Pancreas (tissue), 10 donors: ENCODE results near the gene DLX2. TPM values are rescaled to one million over a fixed set of nuclear protein-coding genes. Genes with fewer than 3 reads are reported as not detected.

Source experiments
- ATAC-seq, 4 donors: fragments of 200-7000 bp; cut with Tn5 transposase; one replicate each; pipeline versions ENCODE4 v1.8.0 to v1.9.1; 2020; ENCODE audit warnings: mild to moderate bottlenecking in 4 of 4, moderate library complexity in 4 of 4
- DNase-seq, 6 donors: peaks; one replicate each; pipeline ENCODE4 v3.0.0-alpha.2; 2020
- FAIRE-seq: peaks from 2 replicates; lab custom pipeline; 2012; peaks lifted over from hg19 to GRCh38; lab: Jason Lieb, UNC
- H3K27ac ChIP-seq, 4 donors: fragments of 200-600 bp; sonication (generic); 1 replicate in 3 of 4; 2 replicates in 1 of 4; pipeline versions ENCODE4 v1.5.0 to v1.8.0; 2020
- H3K27me3 ChIP-seq, 4 donors: fragments of 200-600 bp; one replicate each; pipeline ENCODE4 v1.8.0; 2021
- H3K36me3 ChIP-seq, 3 donors: fragments of 200-600 bp; sonication (generic) in 1 of 3; one replicate each; pipeline versions ENCODE4 v1.5.0 to v1.8.0; 2020 to 2021
- H3K4me1 ChIP-seq, 3 donors: fragments of 200-600 bp; one replicate each; pipeline ENCODE4 v1.8.0; 2021
- H3K4me3 ChIP-seq, 4 donors: fragments of 200-600 bp; sonication (generic) in 2 of 4; one replicate each; pipeline versions ENCODE4 v1.5.0 to v1.8.0; 2020 to 2021
- H3K9me3 ChIP-seq, 4 donors: fragments of 200-600 bp; one replicate each; pipeline ENCODE4 v1.8.0; 2021
- WGBS, 2 donors: extraction: QIAGEN DNeasy Blood & Tissue Kit; methylation state at CpG; one replicate each; pipeline ENCODE4 v1.1.7; 2013; 5-methylcytosine and 5-hydroxymethylcytosine counted together
- intact Hi-C, 3 donors: fragments of 100-400 bp; cut with DNase I; formaldehyde crosslinking; loops; one replicate each; pipeline versions ENCODE4 v1.11.1 to v1.14.2; 2022
- polyA plus RNA-seq, 2 donors: library from polyadenylated mRNA; stranded (reverse); fragments of 200-250 nt; gene quantifications; one replicate each; pipeline ENCODE4 v1.2.3, GENCODE V29; 2013
- total RNA-seq, 6 donors: library from RNA; stranded (reverse); fragmentation: NEBNext Ultra II Directional in 4 of 6; extraction: Animal tissue kit (Norgen Biotek cat#: 25700) in 4 of 6; gene quantifications; one replicate each; pipeline versions ENCODE4 v1.2.1 to v1.2.4, GENCODE V29; 2021 to 2023
- TF ChIP-seq, protein P1 (sequence below), 4 donors: fragments of 200-600 bp; sonication (generic) in 3 of 4; IDR thresholded peaks; one replicate each; pipeline versions ENCODE4 v1.5.0 to v1.8.0; 2021; ENCODE audit warnings: antibody characterized with exemption in 4 of 4
- donor health status: healthy with polysubstance abuse.
- donor health status: DM: no; HTN: no; CAD: no; lungs with moderate emphysema.
- donor health status: DM: no; HTN: no; CAD: no.
- donor health status: control.
- donor health status: control.
- donor health status: Bipolar disorder and iron deficiency.
- donor health status: DM: yes; HTN: yes; CAD: no.
- donor health status: DM: no; HTN: no; CAD: no.
- donor health status: DM: no; HTN: no; CAD: no.
- donor health status: DM: yes; HTN: yes; CAD: no.

The DLX2 gene
- total and polyA plus RNA-seq, 8 donors, result not detected

DNA sequence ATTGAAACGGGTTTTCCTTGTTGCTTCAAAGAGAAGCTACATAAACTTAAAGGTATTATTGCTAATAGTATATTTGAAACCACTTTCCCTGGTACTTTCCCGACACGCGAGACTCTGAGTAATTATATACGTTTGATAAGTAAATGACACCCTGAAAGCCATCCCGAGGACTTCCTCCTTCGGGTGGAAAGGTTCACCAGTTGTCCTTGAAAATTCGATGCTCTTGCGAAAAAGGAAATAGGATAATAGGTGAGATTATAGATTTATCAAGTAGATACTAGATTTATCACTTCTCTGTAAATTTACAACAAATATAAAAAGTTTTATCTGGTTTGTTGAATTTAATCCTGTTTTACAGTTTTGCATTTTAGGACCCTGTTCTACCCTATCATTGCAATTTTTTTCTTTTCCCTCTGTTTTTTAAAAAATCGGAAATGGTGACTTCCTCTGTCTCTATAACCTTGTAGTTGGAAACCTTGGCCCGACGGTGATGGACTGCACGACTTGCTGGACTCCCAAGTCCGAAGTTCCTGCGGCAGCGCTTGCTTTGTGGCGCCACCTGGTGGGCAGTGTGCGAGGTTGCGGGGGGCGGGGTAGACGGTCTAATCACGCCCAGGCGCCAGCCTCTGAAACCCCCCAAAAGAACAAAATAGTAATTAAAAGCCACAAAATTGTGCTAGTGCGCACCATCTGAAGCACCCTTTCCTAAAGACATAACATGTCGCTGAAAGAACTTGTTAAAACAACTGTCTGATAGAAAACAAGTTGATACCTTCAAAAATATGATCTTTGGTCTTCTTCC is 972 bp upstream of the DLX2 start:
- Histone ChIP-seq H3K27me3 (peaks cover 10 to 78% (median 28%) of the 10 kb centered on the region in 4 donors), H3K4me1 (peaks cover 8 to 27% (median 10%) of the 10 kb centered on the region in 3 donors), H3K9me3 (no peaks in the 10 kb centered on the region), H3K36me3 (no peaks in the 10 kb centered on the region), H3K27ac (no peak overlapping the region), H3K4me3 (peak overlapping the region in 2 of 4 donors; percentile 40 to 58)
- FAIRE-seq, result no peak
- DNase-seq, result peak; percentile 61 to 94 (median 75)
- 3 to 6% methylated on average over 25 of the region's 25 CpGs for WGBS, 2 donors
- peak; percentile 74 to 85 (median 80) for ATAC-seq
- TF ChIP-seq, protein P1, sequence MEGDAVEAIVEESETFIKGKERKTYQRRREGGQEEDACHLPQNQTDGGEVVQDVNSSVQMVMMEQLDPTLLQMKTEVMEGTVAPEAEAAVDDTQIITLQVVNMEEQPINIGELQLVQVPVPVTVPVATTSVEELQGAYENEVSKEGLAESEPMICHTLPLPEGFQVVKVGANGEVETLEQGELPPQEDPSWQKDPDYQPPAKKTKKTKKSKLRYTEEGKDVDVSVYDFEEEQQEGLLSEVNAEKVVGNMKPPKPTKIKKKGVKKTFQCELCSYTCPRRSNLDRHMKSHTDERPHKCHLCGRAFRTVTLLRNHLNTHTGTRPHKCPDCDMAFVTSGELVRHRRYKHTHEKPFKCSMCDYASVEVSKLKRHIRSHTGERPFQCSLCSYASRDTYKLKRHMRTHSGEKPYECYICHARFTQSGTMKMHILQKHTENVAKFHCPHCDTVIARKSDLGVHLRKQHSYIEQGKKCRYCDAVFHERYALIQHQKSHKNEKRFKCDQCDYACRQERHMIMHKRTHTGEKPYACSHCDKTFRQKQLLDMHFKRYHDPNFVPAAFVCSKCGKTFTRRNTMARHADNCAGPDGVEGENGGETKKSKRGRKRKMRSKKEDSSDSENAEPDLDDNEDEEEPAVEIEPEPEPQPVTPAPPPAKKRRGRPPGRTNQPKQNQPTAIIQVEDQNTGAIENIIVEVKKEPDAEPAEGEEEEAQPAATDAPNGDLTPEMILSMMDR (IDR thresholded peaks at IDR 0.05), result peak; percentile 62 to 88 (median 74)
- intact Hi-C loops, result loop anchor here in 1 of 3 donors (10.0 kb wide), 1 partner anchor 289 kb away; no protein-coding TSS in a partner anchor

DNA sequence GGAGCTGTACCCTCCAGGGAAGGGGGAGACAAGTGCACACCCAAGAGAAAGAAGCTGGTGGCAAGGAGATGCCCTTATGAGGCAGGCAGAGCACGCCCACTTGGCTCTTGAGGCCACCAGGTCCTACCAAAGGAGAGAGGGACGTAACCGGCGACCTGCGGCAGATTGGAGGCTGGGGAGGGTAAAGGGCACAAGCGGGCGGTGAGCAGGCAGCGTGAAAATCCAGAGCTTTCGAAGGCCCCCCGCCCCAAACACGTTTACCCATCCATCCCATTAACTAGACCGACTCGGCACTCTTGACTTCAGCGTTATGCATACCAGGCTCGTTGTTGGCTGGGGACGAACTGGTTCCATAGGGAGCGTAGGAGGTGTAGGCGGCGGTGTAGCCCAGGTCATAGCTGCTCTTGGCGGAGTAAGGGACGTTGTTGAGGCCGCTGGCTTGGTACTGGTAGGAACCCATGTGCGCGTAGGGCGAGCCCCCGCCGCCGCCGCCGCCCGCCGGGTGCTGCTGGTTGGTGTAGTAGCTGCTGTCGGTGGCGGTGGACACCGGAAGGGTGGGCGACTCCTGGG is 794 bp downstream of the DLX2 start:
- H3K27ac ChIP-seq, result no peak overlapping the region
- WGBS, 2 donors, result 10 to 12% methylated on average over 35 to 36 of the region's 36 CpGs
- DNase-seq (peak in 2 of 6 donors; percentile 19 to 77), ATAC-seq (peak; percentile 7 to 26 (median 16)), FAIRE-seq (no peak)
- TF ChIP-seq, protein P1 (IDR thresholded peaks at IDR 0.05), result no peak
- no peaks in the 10 kb centered on the region for H3K36me3 ChIP-seq
- intact Hi-C loops, result loop anchor here in 1 of 3 donors (10.0 kb wide), 1 partner anchor 287 kb away; no protein-coding TSS in a partner anchor
- peaks cover 10 to 62% (median 23%) of the 10 kb centered on the region in 4 donors for H3K27me3 ChIP-seq
- peak overlapping the region; percentile 10 to 58 (median 30) for H3K4me3 ChIP-seq
- H3K4me1 ChIP-seq, result peaks cover 8 to 29% (median 10%) of the 10 kb centered on the region in 3 donors
- no peaks in the 10 kb centered on the region for H3K9me3 ChIP-seq

DNA sequence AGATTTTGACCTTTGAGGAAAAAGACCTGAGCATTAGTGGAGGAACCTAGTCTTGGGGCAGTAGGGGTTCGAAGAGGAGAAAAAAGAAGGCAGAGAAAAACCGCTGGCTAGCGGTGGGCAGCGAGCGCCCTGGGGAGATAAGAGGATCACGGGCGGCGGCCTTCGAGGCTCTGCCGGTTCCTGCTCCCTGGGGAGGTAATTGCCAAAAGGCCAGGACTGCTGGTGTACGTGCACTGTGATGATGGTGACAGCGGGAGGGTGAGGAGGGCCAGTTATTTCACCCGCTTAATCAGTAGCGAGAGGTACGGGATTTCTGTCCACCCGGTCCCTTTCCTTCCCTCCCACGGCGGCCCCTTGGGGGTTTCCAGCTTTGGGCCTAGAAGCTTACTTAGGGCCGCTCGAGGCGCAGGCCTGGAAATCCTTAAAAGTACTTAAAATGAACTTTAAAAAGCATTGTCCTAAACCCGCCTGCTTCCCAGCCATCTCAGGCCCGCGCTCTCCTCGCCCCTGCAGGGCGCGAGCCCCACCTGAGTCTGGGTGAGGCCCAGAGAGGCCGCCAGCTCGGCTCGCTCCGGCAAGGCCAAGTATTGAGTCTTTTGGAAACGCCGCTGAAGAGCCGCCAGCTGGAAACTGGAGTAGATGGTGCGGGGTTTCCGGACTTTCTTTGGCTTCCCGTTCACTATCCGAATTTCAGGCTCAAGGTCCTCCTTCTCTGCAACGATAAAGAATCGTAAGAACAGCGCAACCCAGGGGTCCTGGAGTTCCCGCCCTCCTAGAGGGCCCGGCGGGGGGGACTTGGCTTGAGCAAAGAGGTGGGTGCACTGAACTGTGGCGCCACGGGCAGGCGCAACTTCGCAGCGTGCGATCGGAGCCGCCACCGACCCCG is 1.5 kb downstream of the DLX2 start:
- Histone ChIP-seq H3K4me3 (peak overlapping the region in 1 of 4 donors; percentile 58), H3K36me3 (no peaks in the 10 kb centered on the region), H3K27me3 (peaks cover 5 to 61% (median 23%) of the 10 kb centered on the region in 4 donors), H3K4me1 (peaks cover 8 to 25% (median 16%) of the 10 kb centered on the region in 3 donors), H3K9me3 (no peaks in the 10 kb centered on the region), H3K27ac (no peak overlapping the region)
- WGBS, 2 donors, result 13 to 16% methylated on average over 48 to 54 of the region's 54 CpGs
- DNase-seq (peak in 1 of 6 donors; percentile 63), ATAC-seq (no peak), FAIRE-seq (no peak)
- intact Hi-C loops, result loop anchor here in 1 of 3 donors (10.0 kb wide), 1 partner anchor 286 kb away; no protein-coding TSS in a partner anchor
- TF ChIP-seq, protein P1 (IDR thresholded peaks at IDR 0.05), result no peak

DNA sequence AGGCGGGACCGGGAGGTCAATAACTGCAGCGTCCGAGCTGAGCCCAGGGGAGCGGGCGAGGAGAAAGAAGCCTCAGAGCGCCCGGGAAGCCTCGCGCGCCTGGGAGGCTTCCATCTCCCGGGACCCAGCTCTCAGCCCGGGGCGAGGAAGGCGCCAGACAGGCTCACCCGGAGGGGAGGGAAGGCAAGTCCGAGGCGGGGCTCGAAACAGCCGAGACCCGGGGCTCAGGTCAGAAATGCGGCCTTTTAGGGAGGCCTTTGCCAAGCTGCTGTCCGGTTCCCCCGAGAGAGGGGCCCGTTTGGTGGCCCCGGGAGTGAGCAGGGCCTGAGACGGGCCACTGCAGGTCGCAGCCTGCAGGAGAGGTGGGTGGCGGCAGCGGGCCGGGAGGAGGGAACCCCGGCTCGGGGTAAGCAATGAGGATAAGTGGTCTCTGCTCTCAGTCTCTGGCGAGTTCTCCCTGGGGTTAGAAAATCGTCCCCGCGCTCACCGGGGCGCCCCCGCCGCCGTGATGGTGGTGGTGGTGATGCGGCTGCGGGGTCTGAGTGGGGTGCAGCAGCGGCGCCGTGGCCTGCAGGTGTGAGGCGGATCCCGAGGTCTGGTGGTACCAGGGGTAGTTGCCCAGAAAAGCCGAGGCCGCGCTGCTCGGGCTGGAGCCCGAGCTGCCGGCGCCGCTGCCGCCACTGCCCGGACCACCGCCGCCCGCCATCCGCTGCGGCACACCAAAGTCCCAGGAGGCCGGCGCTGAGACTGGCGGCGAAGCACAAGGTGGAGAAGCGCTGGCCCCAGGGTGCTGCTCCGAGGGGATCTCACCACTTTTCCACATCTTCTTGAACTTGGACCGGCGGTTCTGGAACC is 2.4 kb downstream of the DLX2 start:
- no peaks in the 10 kb centered on the region for H3K9me3 ChIP-seq
- ATAC-seq, result no peak
- 10 to 11% methylated on average over 63 to 72 of the region's 72 CpGs for WGBS, 2 donors
- H3K27ac ChIP-seq, result no peak overlapping the region
- H3K4me1 ChIP-seq, result peaks cover 8 to 27% (median 21%) of the 10 kb centered on the region in 3 donors
- H3K4me3 ChIP-seq, result no peak overlapping the region
- TF ChIP-seq, protein P1 (IDR thresholded peaks at IDR 0.05), result no peak
- peaks cover 3 to 59% (median 23%) of the 10 kb centered on the region in 4 donors for H3K27me3 ChIP-seq
- intact Hi-C loops, result loop anchor here in 1 of 3 donors (10.0 kb wide), 1 partner anchor 286 kb away; no protein-coding TSS in a partner anchor
- DNase-seq, result peak in 1 of 6 donors; percentile 71
- no peak for FAIRE-seq
- H3K36me3 ChIP-seq, result no peaks in the 10 kb centered on the region
